COLO668 (cell line): Measurements from ENCODE around the gene IL2.

Source experiments
- DNase-seq: peaks from one replicate; lab custom pipeline; 2025; ENCODE audit not compliant: unreplicated experiment; lab: John Stamatoyannopoulos, UW

Gene IL2

DNA sequence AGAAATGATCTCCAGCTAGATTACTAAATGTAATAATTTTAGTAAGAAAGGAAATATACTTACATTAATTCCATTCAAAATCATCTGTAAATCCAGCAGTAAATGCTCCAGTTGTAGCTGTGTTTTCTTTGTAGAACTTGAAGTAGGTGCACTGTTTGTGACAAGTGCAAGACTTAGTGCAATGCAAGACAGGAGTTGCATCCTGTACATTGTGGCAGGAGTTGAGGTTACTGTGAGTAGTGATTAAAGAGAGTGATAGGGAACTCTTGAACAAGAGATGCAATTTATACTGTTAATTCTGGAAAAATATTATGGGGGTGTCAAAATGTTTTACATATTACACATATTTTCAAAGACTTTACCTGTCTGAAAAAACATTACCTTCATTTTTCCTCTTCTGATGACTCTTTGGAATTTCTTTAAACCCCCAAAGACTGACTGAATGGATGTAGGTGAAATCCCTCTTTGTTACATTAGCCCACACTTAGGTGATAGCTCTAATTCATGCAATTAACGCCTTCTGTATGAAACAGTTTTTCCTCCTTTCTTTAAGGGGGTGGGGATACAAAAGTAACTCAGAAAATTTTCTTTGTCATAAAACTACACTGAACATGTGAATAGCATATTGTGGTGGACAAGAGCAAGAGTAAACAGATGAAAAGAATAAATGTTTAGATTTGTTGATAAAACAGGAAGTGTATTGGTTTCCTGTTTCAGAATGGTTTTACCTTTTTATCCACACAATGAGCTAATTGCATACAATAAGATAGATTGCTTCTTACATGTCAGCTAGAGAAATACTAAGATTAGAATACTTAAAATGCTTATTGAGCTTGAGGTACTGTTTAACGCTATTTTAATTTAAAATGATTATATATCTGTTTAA, at the start of gene IL2:
IL2 (minus strand) TSS at position 495 of the 886 bp plus-strand sequence; CDS start at position 210, 285 bp downstream.
- DNase-seq: no peak

DNA sequence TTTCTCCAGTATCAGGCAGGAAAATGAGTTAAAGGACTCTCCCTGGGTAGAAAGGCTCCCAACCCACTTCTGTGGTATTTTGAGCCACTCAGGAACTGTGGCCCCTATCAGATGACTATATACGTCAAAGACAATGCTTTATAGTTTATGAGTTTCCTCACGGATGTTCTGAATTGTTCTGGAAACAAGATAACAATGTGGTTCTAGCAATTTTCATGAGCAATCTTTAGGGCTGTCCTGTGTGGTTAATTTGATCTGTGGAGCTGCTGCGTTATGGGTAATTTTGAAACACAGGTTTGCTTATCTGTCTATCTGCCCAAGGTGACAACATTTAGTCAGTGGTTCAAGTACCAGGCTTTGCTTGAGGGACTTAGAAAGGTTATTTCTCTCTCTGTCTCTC, 46.7 kb upstream of the IL2 start:
- no peak for DNase-seq

DNA sequence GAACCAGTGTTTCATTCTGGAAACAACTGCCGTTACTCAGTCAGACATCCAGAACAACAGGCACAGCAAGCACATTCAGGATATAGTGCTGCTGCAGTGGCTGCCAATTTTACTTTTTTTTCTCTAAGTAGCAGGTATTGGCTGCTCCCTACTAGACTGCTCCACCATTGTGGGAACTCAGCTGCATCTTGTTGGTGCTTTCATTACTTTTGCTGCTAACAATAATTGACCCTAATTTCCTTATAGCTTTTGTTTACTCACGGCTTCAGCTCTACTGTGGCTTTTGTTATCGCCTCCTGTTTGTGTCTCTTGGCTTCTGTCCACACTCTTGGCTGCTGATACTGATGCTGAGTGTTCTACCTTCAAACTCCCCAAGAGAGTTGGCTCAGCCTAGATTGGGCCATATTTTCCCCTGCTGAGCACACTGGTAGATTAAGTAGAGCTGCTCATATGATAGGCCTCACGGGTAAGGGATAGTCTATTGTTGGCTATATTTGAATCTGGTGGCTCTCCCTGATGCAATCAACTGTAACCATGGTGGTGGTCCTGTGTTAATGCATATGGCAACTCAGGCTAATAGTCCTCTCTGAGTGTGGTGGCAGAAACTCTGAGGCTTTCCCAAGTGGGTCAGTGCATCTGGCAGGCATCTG, 44.5 kb upstream of the IL2 start:
- DNase-seq: no peak

DNA sequence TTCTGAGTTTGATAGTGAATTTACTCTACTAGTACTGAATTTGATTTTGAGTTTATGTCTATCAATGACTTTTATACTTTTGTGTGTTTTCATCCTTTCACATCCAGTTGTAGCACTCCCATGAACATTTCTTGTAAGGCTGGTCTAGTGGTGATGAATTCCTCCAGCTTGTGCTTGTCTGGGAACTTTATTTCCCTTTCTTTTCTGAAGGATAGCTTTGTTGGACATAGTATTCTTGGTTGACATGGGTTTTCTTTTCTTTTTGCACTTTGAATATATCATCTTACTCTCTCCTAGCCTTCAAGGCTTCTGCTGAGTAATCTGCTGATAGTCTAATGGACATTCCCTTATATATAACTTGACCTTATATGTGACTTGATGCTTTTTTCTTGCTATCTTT, 32.5 kb upstream of the IL2 start:
- no peak for DNase-seq

GRCh38 chr4:122483481-122483880, 27.0 kb upstream of the IL2 start:
- no peak for DNase-seq

DNA sequence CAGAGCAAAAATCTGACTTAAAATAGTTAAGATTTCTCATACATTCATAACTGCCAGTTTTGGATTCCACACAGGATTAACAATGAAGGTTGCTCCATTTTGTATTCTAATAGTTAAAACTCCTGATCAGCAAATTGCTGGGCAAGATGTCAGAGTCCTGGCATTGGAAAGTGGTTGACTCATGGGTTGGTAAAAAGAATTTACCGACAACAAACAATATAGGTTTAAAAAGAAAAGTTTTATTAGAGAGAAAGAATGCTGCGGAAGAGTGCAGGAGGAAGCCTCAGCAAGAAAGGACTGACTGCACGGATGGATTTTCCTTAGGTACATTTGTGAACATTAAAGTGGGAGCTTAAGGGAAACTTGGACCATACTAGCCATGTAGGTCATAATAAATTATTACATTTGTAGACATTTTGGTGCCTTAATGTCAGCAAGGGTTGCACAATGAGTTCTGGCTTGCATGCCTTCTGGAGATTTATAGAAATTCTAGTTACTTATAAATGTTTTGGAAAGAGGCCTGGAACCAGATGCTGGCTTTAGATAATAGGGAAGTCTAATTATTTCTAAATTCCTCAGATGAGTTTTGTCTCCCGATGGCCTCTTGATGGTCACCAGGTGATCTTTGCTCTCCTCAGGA, 25.4 kb upstream of the IL2 start:
- no peak for DNase-seq

DNA sequence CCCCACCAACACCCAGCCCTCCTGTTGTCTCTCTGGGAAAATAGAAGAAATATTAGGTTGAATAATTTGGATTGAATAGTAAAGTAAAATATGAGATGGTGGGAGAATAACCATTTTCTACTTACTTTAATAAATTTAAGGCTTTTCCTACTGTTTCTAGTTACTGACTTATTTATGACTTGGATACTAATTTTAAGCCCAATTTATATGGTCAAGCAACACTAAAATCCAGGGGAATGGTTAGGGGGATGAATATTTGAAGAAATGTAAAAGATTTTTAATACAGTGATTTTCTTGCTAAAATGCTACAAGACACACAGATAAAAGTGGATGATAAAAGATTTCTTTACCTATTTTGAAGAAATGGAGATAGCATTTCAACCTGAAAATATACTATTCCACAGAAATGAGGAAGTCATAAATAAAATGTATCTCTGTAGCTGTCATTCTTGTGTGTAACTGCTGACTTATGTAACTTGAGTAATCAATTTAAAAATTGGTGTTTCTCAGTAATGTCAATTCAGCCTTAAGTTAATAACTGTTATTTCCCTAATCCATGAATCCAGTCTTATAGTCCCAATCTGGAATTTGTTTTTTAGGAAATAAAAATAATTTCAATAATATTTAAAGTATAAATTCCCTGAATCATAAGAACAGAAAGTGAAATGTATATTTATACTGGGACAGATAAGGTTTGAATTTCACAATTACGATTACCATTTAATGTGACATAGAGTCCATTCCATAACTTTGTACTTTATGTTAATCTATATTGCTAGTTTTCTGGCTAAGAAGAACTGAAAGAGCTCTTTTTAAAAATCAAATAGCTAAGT, 24.3 kb upstream of the IL2 start:
- no peak for DNase-seq

- DNase-seq: no peak
Observed at GRCh38 chr4:122479935-122480416, 23.5 kb upstream of the IL2 start.

DNA sequence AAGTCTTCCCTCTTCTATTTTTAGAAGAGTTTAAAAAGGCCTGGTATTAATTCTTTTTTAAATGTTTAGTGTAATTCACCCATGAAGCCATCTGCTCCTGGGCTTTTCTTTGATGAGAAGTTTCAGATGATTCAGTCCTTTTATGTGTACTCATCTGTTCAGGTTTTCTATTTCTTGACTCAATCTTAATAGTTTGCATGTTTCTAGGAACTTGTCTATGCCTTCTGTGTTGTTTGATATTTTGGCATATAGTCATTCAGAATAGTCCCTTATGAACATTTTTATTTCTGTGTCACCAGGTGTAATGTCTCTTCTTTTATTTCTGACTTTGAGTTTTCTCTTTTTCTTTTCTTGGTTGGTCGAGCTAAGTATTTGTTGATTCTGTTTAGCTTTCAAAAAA, 20.2 kb upstream of the IL2 start:
- DNase-seq: no peak

GRCh38 chr4:122476126-122476525, 19.6 kb upstream of the IL2 start:
- DNase-seq: no peak

DNA sequence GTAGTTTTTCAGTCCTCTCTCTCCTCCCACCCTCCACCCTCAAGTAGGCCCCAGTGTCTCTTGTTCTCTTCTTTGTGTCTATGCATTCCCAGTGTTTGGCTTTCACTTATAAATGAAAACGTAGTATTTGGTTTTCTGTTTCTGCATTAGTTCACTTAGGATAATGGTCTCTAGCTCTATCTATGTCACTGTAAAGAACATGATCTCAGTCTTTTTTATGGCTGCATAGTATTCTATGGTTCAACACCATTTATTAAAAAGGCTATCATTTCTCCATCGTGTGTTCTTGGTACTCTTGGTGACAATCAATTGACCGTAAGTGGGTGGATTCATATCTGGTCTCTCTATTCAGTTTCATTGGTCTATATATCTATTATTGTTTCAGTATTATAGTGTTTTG, 18.7 kb upstream of the IL2 start:
- DNase-seq: no peak

DNA sequence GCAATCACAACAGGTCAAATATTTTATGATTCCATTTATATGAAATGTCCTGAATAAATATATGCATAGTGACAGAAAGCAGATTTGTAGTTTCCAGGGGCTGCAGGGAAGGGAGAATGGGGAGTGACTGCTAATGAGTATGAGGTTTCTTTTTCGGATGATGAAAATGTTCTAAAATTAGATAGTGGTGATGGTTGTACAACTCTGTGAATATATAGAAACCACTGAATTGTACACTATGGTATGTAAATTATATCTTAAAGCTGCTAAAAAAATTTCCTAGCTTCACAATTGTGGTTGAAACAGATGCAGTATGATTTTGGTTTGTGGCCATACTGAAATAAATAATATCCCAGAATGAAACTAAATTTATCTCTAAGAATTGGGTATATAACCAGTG, 12.9 kb upstream of the IL2 start:
- no peak for DNase-seq

GRCh38 chr4:122458625-122459024, 2.1 kb upstream of the IL2 start:
- DNase-seq: no peak

- no peak for DNase-seq
Observed at GRCh38 chr4:122453384-122453995, 3.0 kb downstream of the IL2 start.

GRCh38 chr4:122450847-122451246, 5.7 kb downstream of the IL2 start:
- no peak for DNase-seq

DNA sequence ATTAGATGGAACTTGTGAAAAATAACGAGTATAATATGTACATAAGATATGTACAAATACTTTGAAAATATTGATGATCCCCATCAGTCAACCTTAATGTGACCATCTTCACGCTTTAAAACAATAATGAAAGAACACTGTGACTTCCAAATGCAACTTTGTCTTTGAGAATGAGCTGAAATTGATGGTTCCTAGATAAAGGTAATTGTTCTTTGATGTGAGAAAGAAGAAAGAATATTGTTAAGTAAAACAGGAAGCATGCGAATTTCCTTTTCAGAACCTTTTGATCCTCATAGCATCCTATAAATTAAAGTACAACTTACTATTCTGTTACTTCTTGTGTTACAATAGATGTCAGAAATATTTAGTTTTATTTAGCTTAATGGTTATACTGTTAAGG, 22.2 kb downstream of the IL2 start:
- no peak for DNase-seq

DNA sequence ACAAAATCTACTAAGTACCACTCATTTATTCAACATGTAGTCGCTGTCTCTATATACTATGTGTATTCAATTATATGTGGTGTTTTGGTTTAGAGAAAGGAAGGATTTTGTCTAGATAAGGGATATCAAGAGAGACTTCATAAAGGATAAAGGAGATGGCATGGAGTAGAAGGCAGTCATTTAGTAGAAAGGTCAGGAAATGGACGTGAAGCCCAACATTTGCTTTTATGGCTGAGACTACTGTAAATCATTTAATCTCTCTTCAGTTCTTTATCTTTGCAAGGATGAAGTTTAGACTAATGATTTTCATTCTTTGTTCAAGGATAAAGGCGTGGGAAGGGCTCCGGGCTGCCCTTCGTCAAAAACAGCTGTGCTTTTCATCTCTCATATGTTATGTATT, 25.2 kb downstream of the IL2 start:
- no peak for DNase-seq

- no peak for DNase-seq
Observed at GRCh38 chr4:122423246-122423645, 33.3 kb downstream of the IL2 start.

GRCh38 chr4:122412547-122412946, 44.0 kb downstream of the IL2 start:
- DNase-seq: no peak

DNA sequence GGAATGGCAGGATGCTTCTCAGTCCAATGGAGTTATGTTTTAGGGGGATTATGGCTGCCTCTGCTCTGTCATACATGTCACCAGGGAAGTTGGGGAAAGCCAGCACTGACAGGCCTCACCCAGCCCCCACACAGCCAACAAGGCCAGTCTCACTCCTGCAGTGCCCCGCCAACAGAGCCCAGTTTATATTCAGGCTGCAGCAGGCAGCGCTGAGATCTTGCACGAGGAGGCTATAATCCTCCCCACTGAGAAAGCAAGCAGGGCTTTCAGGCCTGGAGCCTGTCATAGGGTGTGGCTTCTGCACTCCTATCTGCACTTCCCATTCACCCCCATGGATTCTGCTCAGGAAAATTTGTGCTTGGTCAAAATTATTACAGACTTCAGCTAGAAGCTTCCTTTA, 52.7 kb downstream of the IL2 start:
- DNase-seq: no peak
